ENCODE measurements around the gene MOV10. TPM values are rescaled to one million over a fixed set of nuclear protein-coding genes. Genes with fewer than 3 reads are reported as not detected.

Gene MOV10
- polyA plus RNA-seq, 1 of the 3 experiments (the other 2 are of a cell fraction): 87.4 TPM

GRCh38 chr1:112714313-112715263 lies 40.1 kb downstream of the MOV10 start:
- H4K20me1 ChIP-seq (ENCODE audit: insufficient read depth): no peaks in the 10 kb centered on the region
- no peaks in the 10 kb centered on the region for H3K27me3 ChIP-seq (ENCODE audit: insufficient read depth)
- ChIA-PET POLR2A (interaction anchor here (0.9 to 1.0 kb wide), 3 partner anchors 10 to 358 kb away, joined by 3 to 5 read pairs (median 4); partner anchors contain the start of gene MOV10), CTCF (interaction anchor here (1.0 to 11.8 kb wide), 30 partner anchors 6 to 362 kb away, joined by 3 to 754 read pairs (median 11); partner anchors contain the start of genes LRIG2, MOV10 and RHOC)
- H3K9ac ChIP-seq: peak overlapping the region; percentile 22; the same call in 1 of the 2 replicates
- no peaks in the 10 kb centered on the region for H3K9me2 ChIP-seq
- peak overlapping the region; percentile 72 to 83 for H3K4me3 ChIP-seq (ENCODE audit: low read depth in 2 of 2, low read length in 1 of 2)
- DNase-seq: peak; percentile 50
- no peaks in the 10 kb centered on the region for H3K79me2 ChIP-seq (ENCODE audit: insufficient read depth)
- peak overlapping the region; percentile 96 for H3K4me2 ChIP-seq
- H2AFZ ChIP-seq (ENCODE audit: low read depth): peak overlapping the region; percentile 93
- TF ChIP-seq ZBTB33 (IDR thresholded peaks at IDR 0.05; ENCODE audit: borderline replicate concordance, low read depth): no peak
- TF ChIP-seq, protein P1, sequence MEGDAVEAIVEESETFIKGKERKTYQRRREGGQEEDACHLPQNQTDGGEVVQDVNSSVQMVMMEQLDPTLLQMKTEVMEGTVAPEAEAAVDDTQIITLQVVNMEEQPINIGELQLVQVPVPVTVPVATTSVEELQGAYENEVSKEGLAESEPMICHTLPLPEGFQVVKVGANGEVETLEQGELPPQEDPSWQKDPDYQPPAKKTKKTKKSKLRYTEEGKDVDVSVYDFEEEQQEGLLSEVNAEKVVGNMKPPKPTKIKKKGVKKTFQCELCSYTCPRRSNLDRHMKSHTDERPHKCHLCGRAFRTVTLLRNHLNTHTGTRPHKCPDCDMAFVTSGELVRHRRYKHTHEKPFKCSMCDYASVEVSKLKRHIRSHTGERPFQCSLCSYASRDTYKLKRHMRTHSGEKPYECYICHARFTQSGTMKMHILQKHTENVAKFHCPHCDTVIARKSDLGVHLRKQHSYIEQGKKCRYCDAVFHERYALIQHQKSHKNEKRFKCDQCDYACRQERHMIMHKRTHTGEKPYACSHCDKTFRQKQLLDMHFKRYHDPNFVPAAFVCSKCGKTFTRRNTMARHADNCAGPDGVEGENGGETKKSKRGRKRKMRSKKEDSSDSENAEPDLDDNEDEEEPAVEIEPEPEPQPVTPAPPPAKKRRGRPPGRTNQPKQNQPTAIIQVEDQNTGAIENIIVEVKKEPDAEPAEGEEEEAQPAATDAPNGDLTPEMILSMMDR (IDR thresholded peaks at IDR 0.05): peak; percentile 47
- TF ChIP-seq, protein P2, sequence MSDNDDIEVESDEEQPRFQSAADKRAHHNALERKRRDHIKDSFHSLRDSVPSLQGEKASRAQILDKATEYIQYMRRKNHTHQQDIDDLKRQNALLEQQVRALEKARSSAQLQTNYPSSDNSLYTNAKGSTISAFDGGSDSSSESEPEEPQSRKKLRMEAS (IDR thresholded peaks at IDR 0.05; ENCODE audit: low read depth): peak; percentile 21; the same call in 1 of the 2 replicates
- TF ChIP-seq, protein P3, sequence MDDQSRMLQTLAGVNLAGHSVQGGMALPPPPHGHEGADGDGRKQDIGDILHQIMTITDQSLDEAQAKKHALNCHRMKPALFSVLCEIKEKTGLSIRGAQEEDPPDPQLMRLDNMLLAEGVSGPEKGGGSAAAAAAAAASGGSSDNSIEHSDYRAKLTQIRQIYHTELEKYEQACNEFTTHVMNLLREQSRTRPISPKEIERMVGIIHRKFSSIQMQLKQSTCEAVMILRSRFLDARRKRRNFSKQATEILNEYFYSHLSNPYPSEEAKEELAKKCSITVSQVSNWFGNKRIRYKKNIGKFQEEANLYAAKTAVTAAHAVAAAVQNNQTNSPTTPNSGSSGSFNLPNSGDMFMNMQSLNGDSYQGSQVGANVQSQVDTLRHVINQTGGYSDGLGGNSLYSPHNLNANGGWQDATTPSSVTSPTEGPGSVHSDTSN (IDR thresholded peaks at IDR 0.05): no peak
- TF ChIP-seq MXI1 (IDR thresholded peaks at IDR 0.05; ENCODE audit: low read depth, low read length): no peak
- H3K4me1 ChIP-seq (ENCODE audit: control insufficient read depth in 1 of 2, insufficient read depth in 2 of 2, low read depth in 1 of 2, low read length in 1 of 2): peaks cover 0 to 23% of the 10 kb centered on the region in 2 experiments; a peak in 1 of 4 replicates
- H3K36me3 ChIP-seq (replicated peaks in 1 of 2; ENCODE audit: control insufficient read depth in 1 of 2, insufficient read depth in 2 of 2, low read length in 1 of 2): no peaks in the 10 kb centered on the region
- no peak overlapping the region; a peak in 1 of 4 replicates for H3K27ac ChIP-seq (ENCODE audit: low read depth in 2 of 2, low read length in 1 of 2)
- WGBS (ENCODE audit: low lambda C conversion rate): 5% methylated on average over 20 of the region's 86 CpGs
- H3K9me3 ChIP-seq: no peaks in the 10 kb centered on the region
- peaks cover 9% of the 10 kb centered on the region for H3F3A ChIP-seq (replicated peaks; ENCODE audit: insufficient read depth)
